ENCODE results near the gene SRPK2.

The SRPK2 gene

DNA sequence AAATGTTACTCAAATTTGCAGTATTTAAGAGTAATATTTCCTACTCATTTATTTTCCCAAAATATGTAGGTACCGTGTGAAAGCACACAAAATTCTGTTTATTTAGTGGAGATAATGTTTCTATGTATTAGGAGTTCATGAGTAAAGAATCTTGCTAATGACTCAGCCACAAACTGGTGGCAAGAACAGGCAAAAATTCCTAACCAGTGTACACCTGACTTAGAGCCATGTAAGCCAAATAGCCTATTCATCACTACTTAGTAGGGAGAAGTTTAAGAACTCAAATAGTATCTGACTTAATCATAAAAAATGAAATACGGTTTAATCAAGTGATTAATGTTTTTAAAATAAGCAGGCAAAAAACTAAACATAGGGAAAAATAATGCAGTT, 169.0 kb downstream of the SRPK2 start:
- peaks cover 98% of the 10 kb centered on the region for H3K79me2 ChIP-seq (ENCODE audit: insufficient read depth, low read length)
- TF ChIP-seq, protein P1, sequence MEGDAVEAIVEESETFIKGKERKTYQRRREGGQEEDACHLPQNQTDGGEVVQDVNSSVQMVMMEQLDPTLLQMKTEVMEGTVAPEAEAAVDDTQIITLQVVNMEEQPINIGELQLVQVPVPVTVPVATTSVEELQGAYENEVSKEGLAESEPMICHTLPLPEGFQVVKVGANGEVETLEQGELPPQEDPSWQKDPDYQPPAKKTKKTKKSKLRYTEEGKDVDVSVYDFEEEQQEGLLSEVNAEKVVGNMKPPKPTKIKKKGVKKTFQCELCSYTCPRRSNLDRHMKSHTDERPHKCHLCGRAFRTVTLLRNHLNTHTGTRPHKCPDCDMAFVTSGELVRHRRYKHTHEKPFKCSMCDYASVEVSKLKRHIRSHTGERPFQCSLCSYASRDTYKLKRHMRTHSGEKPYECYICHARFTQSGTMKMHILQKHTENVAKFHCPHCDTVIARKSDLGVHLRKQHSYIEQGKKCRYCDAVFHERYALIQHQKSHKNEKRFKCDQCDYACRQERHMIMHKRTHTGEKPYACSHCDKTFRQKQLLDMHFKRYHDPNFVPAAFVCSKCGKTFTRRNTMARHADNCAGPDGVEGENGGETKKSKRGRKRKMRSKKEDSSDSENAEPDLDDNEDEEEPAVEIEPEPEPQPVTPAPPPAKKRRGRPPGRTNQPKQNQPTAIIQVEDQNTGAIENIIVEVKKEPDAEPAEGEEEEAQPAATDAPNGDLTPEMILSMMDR (conservative IDR thresholded peaks at IDR 0.05; ENCODE audit: low read length): no peak
- no peak for TF ChIP-seq EZH2phosphoT487 (IDR thresholded peaks at IDR 0.05; ENCODE audit: borderline replicate concordance)
- H3K9ac ChIP-seq (ENCODE audit: low read depth, low read length, poor library complexity, severe bottlenecking): no peak overlapping the region
- no peak overlapping the region for H3K4me2 ChIP-seq (ENCODE audit: low read depth, low read length, poor library complexity, severe bottlenecking)
- H3K9me2 ChIP-seq (replicated peaks; ENCODE audit: low read depth, low read length): no peaks in the 10 kb centered on the region
- no peaks in the 10 kb centered on the region for H3K9me3 ChIP-seq (ENCODE audit: insufficient read depth, low read depth, low read length)
- peaks cover 37% of the 10 kb centered on the region for H4K20me1 ChIP-seq (ENCODE audit: insufficient read depth, low read length, poor library complexity, severe bottlenecking)
- H3F3A ChIP-seq (ENCODE audit: low read depth): no peaks in the 10 kb centered on the region
- peaks cover 34% of the 10 kb centered on the region for H3K4me1 ChIP-seq (ENCODE audit: insufficient read depth, low read length, poor library complexity, severe bottlenecking)
- no peak overlapping the region for H2AFZ ChIP-seq (ENCODE audit: low read length)
- no peaks in the 10 kb centered on the region for H3K36me3 ChIP-seq (ENCODE audit: insufficient read depth, low read length)
- no peaks in the 10 kb centered on the region for H3K27me3 ChIP-seq (ENCODE audit: insufficient read depth, low read length, poor library complexity, severe bottlenecking)
- H3K4me3 ChIP-seq (ENCODE audit: low read length, poor library complexity, severe bottlenecking): no peak overlapping the region

DNA sequence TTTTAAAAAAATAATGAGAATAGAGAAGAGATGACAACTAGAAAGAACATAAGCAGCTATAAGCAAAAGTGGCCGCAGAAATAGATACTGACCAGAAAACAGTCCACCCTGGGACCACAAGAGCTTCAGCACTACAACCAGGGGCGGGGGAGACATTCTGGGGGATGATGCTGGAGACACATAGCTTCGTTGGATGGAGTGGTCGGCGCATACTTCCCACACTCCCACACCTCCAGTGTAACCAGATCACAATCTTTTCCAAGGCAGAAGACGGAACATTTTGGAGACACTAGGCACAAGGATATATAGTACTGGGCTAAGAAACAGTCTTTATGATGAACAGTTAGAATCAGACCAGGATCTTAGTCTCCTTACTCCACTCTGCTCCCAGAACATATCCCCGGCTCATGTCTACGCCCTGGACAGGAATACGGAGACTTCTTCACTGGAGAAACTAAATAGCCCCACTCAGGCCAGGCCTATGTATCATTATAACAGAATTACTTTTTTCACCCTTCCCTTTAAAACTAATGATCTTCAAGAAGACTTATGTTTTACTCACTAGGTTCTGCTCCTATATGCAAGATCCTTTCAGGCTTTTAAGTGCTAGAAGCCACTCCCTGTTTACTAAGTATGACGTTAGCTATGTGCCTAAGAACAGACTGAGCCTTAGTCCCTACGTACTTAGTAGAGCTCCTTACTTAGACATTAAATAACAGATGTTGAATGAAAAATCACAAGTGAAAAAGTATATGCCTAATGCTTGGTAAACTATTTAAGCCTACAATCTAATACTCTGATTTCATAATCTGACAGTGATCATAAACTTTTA, 169.6 kb downstream of the SRPK2 start:
- H2AFZ ChIP-seq (ENCODE audit: low read length): no peak overlapping the region
- H4K20me1 ChIP-seq (ENCODE audit: insufficient read depth, low read length, poor library complexity, severe bottlenecking): peaks cover 40% of the 10 kb centered on the region
- no peak for TF ChIP-seq EZH2phosphoT487 (IDR thresholded peaks at IDR 0.05; ENCODE audit: borderline replicate concordance)
- TF ChIP-seq, protein P1 (conservative IDR thresholded peaks at IDR 0.05; ENCODE audit: low read length): no peak
- no peak overlapping the region for H3K4me3 ChIP-seq (ENCODE audit: low read length, poor library complexity, severe bottlenecking)
- H3K4me1 ChIP-seq (ENCODE audit: insufficient read depth, low read length, poor library complexity, severe bottlenecking): peaks cover 32% of the 10 kb centered on the region
- no peaks in the 10 kb centered on the region for H3F3A ChIP-seq (ENCODE audit: low read depth)
- no peaks in the 10 kb centered on the region for H3K27me3 ChIP-seq (ENCODE audit: insufficient read depth, low read length, poor library complexity, severe bottlenecking)
- H3K4me2 ChIP-seq (ENCODE audit: low read depth, low read length, poor library complexity, severe bottlenecking): no peak overlapping the region
- peaks cover 98% of the 10 kb centered on the region for H3K79me2 ChIP-seq (ENCODE audit: insufficient read depth, low read length)
- H3K36me3 ChIP-seq (ENCODE audit: insufficient read depth, low read length): no peaks in the 10 kb centered on the region
- no peak overlapping the region for H3K9ac ChIP-seq (ENCODE audit: low read depth, low read length, poor library complexity, severe bottlenecking)
- no peaks in the 10 kb centered on the region for H3K9me3 ChIP-seq (ENCODE audit: insufficient read depth, low read depth, low read length)
- H3K9me2 ChIP-seq (replicated peaks; ENCODE audit: low read depth, low read length): no peaks in the 10 kb centered on the region

DNA sequence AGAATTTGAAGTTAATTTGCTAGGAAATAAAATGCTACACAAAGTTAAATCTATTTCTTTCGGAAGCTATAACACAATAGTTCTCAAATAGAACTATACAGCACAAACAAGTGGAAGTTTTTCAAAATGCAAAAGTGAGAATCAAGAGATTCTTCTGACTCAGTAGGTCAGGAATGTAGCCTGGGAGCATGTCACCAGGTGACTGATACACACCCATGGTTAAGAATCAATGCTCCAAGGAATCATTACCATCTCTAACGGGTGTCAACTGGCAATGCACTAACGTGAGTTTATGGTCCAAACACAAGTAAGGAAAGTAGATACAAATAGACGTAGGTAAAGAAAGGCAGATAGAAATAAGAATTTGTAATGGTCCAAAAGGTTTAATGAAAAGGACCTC, 170.5 kb downstream of the SRPK2 start:
- no peak overlapping the region for H2AFZ ChIP-seq (ENCODE audit: low read length)
- TF ChIP-seq, protein P1 (conservative IDR thresholded peaks at IDR 0.05; ENCODE audit: low read length): no peak
- TF ChIP-seq EZH2phosphoT487 (IDR thresholded peaks at IDR 0.05; ENCODE audit: borderline replicate concordance): no peak
- H3K27me3 ChIP-seq (ENCODE audit: insufficient read depth, low read length, poor library complexity, severe bottlenecking): no peaks in the 10 kb centered on the region
- no peak overlapping the region for H3K9ac ChIP-seq (ENCODE audit: low read depth, low read length, poor library complexity, severe bottlenecking)
- peaks cover 27% of the 10 kb centered on the region for H3K4me1 ChIP-seq (ENCODE audit: insufficient read depth, low read length, poor library complexity, severe bottlenecking)
- H4K20me1 ChIP-seq (ENCODE audit: insufficient read depth, low read length, poor library complexity, severe bottlenecking): peaks cover 40% of the 10 kb centered on the region
- no peaks in the 10 kb centered on the region for H3F3A ChIP-seq (ENCODE audit: low read depth)
- no peaks in the 10 kb centered on the region for H3K36me3 ChIP-seq (ENCODE audit: insufficient read depth, low read length)
- no peaks in the 10 kb centered on the region for H3K9me2 ChIP-seq (replicated peaks; ENCODE audit: low read depth, low read length)
- no peak overlapping the region for H3K4me3 ChIP-seq (ENCODE audit: low read length, poor library complexity, severe bottlenecking)
- H3K79me2 ChIP-seq (ENCODE audit: insufficient read depth, low read length): peaks cover 98% of the 10 kb centered on the region
- H3K4me2 ChIP-seq (ENCODE audit: low read depth, low read length, poor library complexity, severe bottlenecking): no peak overlapping the region
- no peaks in the 10 kb centered on the region for H3K9me3 ChIP-seq (ENCODE audit: insufficient read depth, low read depth, low read length)

Data from Loucy (cell line).